ENCODE results near the gene NRP1.
A peak's percentile ranks its signal among the peaks of the same experiment; 100 is the strongest.

NRP1 gene

DNA sequence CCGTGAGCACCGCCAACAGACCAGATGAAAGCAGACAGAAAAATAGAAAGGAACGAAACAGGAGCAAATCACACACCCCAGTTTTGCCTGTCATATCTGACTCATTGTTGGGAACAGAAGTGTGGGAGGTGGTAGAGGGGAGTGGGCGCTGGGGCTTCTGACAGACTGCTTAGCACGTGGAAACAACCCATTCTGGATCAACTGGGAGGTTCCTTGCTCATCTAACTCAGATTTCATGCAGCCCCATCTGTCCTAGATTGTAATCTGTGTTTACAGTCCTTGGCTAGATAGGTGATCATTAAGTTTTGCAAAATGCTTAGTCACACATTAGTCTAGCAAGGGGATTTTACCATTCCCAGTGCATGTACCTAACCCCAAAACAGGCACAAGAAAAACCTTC is 154.1 kb downstream of the NRP1 start:
- peak in 41 of 42 donors; percentile 18 to 89 (median 60) for DNase-seq
- intact Hi-C loops (cut with DNase I): no loop called here

DNA sequence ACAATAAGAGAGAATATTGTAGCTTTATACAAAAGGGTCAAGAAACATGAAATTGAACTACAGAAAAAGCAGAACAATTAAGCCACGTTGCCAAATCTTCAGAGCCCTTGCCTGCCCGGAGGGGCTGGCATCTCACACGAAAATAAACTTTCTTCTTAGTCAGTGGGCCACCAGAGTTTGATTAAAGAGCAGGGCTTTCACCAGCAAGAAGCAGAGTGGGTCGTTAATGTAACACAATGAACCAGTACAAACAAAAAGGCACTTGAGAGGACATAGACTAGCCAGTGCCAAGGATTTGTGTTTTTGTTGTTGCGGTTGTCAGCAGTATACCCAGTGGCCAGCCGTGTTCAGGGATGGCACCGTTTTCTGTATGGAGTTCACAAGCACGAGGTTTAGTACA is 155.4 kb downstream of the NRP1 start:
- DNase-seq: no peak
- intact Hi-C loops (cut with DNase I): no loop called here

GRCh38 chr10:33178026-33178755 is 156.3 kb downstream of the NRP1 start:
- no peak for DNase-seq

GRCh38 chr10:33176688-33177087 is 157.8 kb downstream of the NRP1 start:
- no peak for DNase-seq
- intact Hi-C loops (cut with DNase I): no loop called here

More at GRCh38 chr10:33178026-33178755, 156.3 kb downstream of the NRP1 start:
- intact Hi-C loops (cut with DNase I): no loop called here

DNA sequence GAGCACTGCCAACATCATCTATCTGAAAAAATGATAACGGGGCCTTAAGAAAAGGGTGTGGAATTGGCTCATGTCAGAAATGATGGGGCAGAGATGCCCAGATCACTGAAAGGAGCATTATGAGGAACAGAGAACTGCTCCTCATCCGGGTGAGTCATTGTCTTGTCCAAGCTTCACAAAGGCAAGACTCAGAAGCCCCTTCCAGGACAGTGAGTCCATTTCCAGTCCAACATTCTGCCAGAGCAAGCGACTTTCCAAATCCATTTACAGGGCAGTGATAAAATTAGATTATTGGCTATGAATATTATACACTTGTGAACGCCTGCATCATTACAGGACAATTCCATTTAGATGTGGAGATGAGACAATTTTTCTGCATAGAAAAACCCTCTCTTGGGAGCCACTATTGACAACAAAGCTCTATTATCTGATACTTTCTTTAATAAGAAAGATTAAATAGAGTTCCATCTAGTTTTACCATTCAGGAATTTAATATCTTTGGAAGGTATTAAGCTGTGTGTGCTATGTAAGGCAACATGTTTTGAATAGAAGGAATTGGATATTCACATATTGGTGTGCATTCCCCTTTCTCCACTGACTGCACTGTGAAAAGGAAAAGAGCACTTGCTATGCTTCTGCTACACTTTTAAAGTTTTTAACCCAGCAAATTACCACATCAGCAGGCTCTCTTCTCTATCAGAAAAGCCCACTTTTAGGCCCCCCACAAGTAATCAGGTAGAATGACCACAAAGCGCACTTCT is 159.6 kb downstream of the NRP1 start:
- no peak for DNase-seq
- intact Hi-C loops (cut with DNase I): no loop called here

- no peak for DNase-seq
- intact Hi-C loops (cut with DNase I): no loop called here
Measured at GRCh38 chr10:33165911-33166310, 168.6 kb downstream of the NRP1 start.

DNA sequence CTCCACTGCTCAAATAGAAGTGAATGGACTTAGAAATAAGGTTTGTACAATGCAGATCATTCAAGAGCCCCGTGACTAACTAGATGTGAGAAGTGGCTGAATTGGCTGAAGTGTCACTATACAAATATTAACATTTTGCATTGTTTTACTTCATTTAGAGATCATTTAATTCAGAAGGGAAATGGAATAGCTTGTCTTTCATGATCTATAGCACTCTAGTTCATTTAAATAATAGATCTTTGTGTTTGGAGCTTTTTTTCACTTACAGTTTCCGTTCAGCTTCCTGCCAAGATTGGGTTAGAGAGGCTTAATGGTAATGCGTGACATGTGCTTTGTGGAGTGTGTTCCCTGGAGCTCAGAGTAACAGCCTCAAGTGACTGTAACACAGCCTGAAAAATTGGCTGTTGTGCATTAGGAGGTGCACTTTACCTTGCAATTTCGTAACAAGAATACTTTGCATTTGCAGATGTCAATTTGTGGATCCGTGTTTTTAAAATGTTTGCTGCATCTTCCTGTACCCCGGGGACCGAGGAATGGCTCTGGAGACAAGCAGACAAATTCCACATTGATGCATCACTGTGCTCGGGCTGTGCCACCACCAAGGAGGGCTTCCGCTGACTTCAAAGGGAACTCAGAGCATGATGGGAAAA is 170.3 kb downstream of the NRP1 start:
- peak in 1 of 42 donors; percentile 23 for DNase-seq
- intact Hi-C loops (cut with DNase I): no loop called here

- intact Hi-C loops (cut with DNase I): no loop called here
- no peak for DNase-seq
Measured at GRCh38 chr10:33162248-33162575, 172.3 kb downstream of the NRP1 start.

DNA sequence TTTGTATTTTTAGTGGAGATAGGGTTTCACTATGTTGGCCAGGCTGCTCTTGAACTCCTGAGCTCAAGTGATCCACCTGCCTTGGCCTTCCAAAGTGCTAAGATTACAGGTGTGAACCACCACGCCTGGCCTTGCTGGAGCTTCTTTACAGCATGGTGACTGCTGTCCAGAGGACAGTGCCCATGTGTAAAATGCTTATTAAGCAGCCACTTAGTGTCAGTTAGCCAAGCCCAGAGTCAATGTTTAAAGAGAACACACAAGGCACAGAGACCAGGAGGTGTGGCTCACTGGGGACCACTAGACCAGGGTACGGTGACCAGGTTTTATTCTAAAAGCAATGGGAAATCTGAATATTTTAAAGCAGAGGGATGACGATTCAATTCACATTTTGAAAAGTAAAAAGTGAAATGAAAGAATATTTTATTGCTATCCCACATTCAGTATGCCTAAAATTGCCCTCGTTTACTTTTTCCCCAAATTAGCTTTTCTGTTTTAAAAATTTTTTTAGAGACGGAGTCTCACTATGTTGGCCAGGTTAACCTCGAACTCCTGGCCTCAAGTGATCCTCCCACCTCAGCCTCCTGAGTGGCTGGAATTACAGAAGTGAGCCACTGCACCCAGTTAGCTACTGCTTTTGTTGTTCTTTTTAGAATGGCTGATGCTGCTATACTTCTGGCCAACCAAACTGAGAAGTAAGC is 172.8 kb downstream of the NRP1 start:
- no peak for DNase-seq
- intact Hi-C loops (cut with DNase I): no loop called here

DNA sequence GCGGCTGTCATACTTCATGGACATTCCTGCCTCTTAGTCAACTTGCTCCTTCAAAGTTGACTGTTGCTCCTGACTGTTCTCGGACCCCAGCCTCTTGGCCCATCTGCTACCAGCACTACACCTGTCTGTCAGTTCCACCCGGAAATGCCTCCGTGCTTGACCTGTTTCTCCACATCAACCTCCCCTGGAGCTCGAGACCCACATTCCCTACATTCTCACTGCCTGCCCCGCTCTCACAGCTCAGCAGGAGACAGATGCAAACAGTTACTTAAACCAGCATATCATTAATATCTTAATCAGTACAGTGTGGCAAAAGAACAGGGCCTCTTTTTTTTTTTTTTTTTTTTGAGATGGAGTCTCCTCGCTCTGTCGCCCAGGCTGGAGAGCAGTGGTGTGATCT is 174.3 kb downstream of the NRP1 start:
- intact Hi-C loops (cut with DNase I): no loop called here
- DNase-seq: no peak

DNA sequence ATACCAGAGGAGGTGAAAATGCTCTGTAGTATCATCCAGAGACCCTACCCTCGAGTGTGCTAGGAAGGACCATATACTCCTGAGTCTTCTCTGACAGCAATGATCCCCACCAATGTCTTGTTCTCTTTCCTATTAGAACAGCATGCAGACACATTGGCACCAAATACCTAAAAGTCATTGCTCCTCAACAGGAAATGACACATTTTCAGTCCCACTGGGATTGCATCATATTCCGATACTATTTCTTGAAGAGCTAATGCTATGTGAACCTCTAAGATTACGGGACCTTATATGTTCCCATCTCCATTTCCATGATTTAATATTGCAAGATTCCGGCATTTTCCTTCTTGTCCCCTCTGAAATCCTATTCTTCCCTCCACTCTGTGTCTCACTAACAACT is 177.4 kb downstream of the NRP1 start:
- intact Hi-C loops (cut with DNase I): no loop called here
- DNase-seq: no peak

DNA sequence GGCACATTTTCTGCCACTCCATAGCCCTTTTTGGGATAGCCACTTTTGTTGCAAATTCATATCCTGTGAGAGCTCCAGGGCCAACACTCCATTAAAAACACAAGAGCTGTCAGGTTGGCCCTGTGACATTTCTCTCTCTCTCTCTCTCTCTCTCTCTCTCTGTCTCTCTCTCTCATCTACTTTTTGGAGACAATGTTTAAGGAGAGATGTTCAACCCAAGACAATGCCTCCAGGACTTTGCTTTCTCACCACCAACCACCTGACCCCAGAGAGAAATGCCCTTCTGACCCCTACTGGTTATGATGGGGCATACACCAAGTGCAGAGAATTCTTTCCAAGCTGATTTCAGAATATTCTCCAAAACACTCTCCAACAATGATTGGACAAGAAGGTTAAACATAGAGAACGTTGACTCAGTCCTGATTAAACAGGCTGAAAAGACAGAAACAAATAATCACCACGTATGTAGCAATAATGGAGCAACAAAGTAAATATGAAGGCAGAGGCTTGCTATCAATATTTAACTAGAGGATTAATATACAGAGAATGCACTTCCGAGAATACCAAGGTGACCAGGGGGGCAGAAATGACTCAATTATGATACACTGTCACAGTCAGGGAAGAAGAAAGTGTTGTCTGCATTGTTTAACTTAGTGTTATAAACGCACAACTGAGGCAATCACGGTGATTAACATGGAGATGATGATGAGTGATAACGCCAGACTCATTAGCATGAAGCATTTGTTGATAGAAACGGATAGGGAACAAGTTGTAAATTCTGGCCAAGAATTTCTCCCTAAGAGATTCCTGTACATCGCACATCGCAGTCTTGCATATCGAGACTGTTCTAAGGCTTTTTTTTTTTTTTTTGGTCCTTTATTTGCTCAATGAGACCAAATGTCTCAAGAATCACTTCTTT is 178.5 kb downstream of the NRP1 start:
- intact Hi-C loops (cut with DNase I): no loop called here
- DNase-seq: no peak

GRCh38 chr10:33154590-33154989 is 179.9 kb downstream of the NRP1 start:
- intact Hi-C loops (cut with DNase I): no loop called here
- no peak for DNase-seq

DNA sequence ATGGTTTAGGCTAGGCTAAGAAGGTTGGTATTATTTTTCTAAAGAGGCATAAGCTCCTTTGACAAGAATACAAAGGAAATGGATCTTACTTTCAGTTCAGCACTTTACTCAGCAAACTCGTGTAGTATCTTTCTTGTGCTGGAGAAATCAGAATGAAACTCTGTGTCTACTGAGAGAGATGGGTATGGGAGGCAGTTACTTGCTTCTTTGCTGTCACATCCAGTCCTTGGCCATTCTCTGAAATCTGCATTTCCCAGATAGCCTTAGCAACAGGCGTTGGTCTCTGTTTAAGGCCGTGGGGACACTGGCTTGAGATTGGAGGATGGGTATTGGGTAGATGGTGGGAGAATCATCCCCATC is 180.5 kb downstream of the NRP1 start:
- intact Hi-C loops (cut with DNase I): no loop called here
- no peak for DNase-seq

GRCh38 chr10:33153251-33153967 is 181.1 kb downstream of the NRP1 start:
- intact Hi-C loops (cut with DNase I): no loop called here
- DNase-seq: no peak

- no peak for DNase-seq
- intact Hi-C loops (cut with DNase I): no loop called here
Measured at GRCh38 chr10:33152750-33153149, 181.7 kb downstream of the NRP1 start.

DNA sequence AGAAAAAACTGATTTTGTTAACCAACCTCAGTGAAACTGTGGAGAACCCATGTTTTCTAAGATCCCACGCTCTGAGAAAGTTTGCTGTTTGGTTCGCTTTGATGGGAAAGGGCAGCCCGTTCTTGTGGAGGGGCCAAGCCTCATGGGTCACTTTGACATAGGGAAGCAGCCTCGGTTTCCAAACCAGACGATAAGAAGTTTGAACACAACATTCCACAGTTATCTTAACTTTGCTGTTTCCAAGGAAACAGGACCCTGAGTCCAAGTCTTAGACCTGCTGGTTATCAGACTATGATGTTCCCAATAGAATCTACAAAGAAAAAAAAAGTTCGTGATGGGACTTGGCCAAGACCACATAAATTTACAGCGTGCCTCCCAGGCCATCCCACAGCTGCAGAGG is 182.3 kb downstream of the NRP1 start:
- no peak for DNase-seq
- intact Hi-C loops (cut with DNase I): no loop called here

DNA sequence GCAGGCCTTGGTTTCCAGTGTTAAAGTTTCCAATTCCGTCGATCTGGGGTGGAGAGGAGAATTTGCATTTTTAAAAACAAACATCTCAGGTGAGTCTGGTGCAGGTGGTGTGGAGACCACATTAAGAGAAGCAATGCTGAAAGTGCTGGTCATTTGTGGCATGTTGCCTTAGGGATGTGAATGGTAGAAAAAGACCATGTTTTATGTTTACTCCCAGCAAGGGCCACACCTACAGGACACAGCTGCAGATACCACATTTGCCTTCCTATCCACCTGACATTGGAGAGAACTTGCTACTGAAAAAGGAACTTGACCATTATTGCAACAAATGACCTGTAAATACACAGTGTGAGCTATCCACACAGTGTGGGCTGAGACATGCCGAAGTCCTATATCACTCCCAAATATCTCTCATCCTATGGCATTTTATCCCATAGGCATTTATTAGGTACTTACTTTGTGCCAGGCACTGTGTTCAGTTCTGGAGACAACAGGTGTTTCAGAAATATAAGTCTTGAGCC is 183.1 kb downstream of the NRP1 start:
- DNase-seq: no peak
- intact Hi-C loops (cut with DNase I): no loop called here
